HG02852 (cell line): Measurements from ENCODE around the gene ERP29.
"Not testable (repeated sequence)": the region's sequence is repeated elsewhere in the genome, so short reads cannot be mapped to it uniquely, and the experiment has no call there.

Experiments used
- ATAC-seq: cut with Tn5 transposase; IDR thresholded peaks from one replicate; pipeline ENCODE4 v1.9.1; 2021; ENCODE audit warnings: mild to moderate bottlenecking, moderate library complexity; ENCODE audit not compliant: unreplicated experiment

ERP29 gene

GRCh38 chr12:112001576-112001975, 11.7 kb upstream of the ERP29 start:
- no peak for ATAC-seq

- ATAC-seq, result no peak
Observed at GRCh38 chr12:112004041-112004440, 9.2 kb upstream of the ERP29 start.

- no peak for ATAC-seq
Observed at GRCh38 chr12:112005419-112006395, 7.5 kb upstream of the ERP29 start.

- ATAC-seq, result no peak
Observed at GRCh38 chr12:112007945-112008344, 5.3 kb upstream of the ERP29 start.

GRCh38 chr12:112008918-112009317, 4.3 kb upstream of the ERP29 start:
- no peak for ATAC-seq

- not testable (repeated sequence) for ATAC-seq
Observed at GRCh38 chr12:112009596-112009995, 3.6 kb upstream of the ERP29 start.

GRCh38 chr12:112010415-112011344, 2.5 kb upstream of the ERP29 start:
- no peak for ATAC-seq

- no peak for ATAC-seq
Observed at GRCh38 chr12:112011685-112012084, 1.5 kb upstream of the ERP29 start.

- peak; percentile 42 for ATAC-seq
Observed at GRCh38 chr12:112013601-112014402, 576 bp downstream of the ERP29 start.

GRCh38 chr12:112015938-112016337, 2.7 kb downstream of the ERP29 start:
- no peak for ATAC-seq

GRCh38 chr12:112017041-112017440, 3.8 kb downstream of the ERP29 start:
- ATAC-seq, result no peak

- no peak for ATAC-seq
Observed at GRCh38 chr12:112018571-112019237, 5.5 kb downstream of the ERP29 start.

GRCh38 chr12:112020947-112021457, 7.8 kb downstream of the ERP29 start:
- ATAC-seq, result no peak

- no peak for ATAC-seq
Observed at GRCh38 chr12:112022241-112023016, 9.2 kb downstream of the ERP29 start.

- ATAC-seq, result no peak
Observed at GRCh38 chr12:112023759-112024396, 10.7 kb downstream of the ERP29 start.

- no peak for ATAC-seq
Observed at GRCh38 chr12:112025808-112026375, 12.7 kb downstream of the ERP29 start.

GRCh38 chr12:112029301-112029700, 16.1 kb downstream of the ERP29 start:
- no peak for ATAC-seq

GRCh38 chr12:112031472-112031871, 18.2 kb downstream of the ERP29 start:
- no peak for ATAC-seq
